GM06990 (cell line): ENCODE results near the gene NCKAP5L.
"Not testable (repeated sequence)": the region's sequence is repeated elsewhere in the genome, so short reads cannot be mapped to it uniquely, and the experiment has no call there.

Experiments used
- DNase-seq: peaks from one replicate; pipeline ENCODE4 v3.0.0-alpha.2; 2011; ENCODE audit not compliant: insufficient read length; ENCODE audit errors: extremely low read depth
- H3K27me3 ChIP-seq: replicated peaks from 2 replicates; pipeline ENCODE4 v1.6.0; 2011; ENCODE audit warnings: low read length; ENCODE audit not compliant: control insufficient read depth, insufficient read depth
- H3K36me3 ChIP-seq: 2 replicates; pipeline ENCODE4 v1.5.1; 2011; ENCODE audit warnings: low read length; ENCODE audit not compliant: control insufficient read depth, insufficient read depth
- H3K4me3 ChIP-seq: replicated peaks from 2 replicates; pipeline ENCODE4 v1.5.1; 2011; ENCODE audit warnings: low read depth, mild to moderate bottlenecking, control low read depth, low read length
- TF ChIP-seq, protein P1 (sequence below): IDR thresholded peaks from 2 replicates; pipeline ENCODE4 v1.5.1; 2011; ENCODE audit warnings: low read length, control low read depth, mild to moderate bottlenecking, inconsistent platforms; ENCODE audit not compliant: insufficient read depth, poor library complexity, severe bottlenecking

NCKAP5L gene

DNA sequence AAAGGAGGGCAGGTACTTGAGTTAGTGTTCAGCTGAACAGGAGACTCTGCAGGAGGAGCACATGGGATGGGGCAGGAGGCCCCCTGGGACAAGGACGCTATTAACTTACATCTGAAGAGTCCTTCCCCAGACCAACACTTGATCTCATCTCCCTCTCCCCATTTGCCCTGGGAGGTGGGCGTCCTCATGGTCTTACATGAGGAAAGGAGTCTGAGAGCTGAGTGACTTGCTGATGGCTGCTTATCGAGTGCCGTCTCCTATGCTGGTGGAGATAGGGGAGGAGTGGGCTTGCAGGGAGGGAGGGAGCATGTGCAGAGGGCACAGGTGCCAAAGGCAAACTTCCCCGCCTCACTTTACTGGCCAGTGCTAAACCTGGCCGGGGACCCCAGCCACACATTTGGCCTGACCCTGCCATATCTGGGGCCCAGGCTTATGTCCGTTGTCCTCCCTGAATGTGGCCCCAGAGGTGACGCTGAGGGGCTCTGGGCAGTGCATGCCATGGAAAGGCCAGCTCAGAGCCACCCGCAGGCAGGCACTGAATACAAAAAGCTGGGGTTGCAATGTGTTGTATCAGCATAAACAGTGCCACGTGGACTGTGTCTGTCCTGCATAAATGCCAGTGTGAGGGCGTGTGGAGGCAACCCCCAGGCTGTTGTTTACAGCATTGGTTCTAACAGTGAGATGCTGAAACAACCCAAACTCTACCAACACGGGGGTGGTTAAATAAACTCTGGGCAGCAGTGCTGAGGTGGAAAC, 46.1 kb upstream of the NCKAP5L start:
- TF ChIP-seq, protein P1, sequence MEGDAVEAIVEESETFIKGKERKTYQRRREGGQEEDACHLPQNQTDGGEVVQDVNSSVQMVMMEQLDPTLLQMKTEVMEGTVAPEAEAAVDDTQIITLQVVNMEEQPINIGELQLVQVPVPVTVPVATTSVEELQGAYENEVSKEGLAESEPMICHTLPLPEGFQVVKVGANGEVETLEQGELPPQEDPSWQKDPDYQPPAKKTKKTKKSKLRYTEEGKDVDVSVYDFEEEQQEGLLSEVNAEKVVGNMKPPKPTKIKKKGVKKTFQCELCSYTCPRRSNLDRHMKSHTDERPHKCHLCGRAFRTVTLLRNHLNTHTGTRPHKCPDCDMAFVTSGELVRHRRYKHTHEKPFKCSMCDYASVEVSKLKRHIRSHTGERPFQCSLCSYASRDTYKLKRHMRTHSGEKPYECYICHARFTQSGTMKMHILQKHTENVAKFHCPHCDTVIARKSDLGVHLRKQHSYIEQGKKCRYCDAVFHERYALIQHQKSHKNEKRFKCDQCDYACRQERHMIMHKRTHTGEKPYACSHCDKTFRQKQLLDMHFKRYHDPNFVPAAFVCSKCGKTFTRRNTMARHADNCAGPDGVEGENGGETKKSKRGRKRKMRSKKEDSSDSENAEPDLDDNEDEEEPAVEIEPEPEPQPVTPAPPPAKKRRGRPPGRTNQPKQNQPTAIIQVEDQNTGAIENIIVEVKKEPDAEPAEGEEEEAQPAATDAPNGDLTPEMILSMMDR = no peak
- DNase-seq = no peak

DNA sequence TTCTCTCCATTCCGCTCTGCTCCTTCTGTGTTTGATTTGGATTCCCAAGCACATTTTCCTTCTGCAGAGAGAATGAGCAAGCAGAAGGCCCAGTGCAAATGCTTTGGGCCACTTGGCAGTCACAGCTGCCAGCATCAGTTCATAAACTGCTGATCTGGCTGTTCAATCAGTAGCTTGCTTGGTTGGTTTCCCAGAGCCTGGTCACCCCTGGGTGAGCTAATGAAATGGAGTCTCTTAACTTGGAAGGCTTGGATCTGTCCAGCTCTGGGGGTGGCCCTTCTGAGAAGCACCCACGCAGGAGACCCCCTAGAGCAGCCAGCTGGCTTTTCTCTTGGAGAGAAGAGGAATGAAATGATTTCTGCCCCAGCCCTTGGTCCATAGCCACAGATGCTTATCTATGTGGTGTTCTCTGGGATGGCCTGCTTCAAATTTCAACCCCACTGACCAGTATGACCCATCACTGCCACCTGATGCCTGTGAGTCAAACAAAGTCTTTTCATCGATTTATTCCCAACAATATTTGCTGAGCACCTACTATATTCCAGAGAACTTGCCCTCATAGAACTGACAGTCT, 45.2 kb upstream of the NCKAP5L start:
- TF ChIP-seq, protein P1 = no peak
- H3K27me3 ChIP-seq = no peaks in the 10 kb centered on the region; the same call in 1 of the 2 replicates
- H3K36me3 ChIP-seq = no peaks in the 10 kb centered on the region
- H3K4me3 ChIP-seq = no peak overlapping the region
- no peak for DNase-seq

More for the DNA sequence above, 46.1 kb upstream of the NCKAP5L start:
- Histone ChIP-seq H3K27me3 (no peaks in the 10 kb centered on the region; the same call in 1 of the 2 replicates), H3K36me3 (no peaks in the 10 kb centered on the region), H3K4me3 (no peak overlapping the region)

DNA sequence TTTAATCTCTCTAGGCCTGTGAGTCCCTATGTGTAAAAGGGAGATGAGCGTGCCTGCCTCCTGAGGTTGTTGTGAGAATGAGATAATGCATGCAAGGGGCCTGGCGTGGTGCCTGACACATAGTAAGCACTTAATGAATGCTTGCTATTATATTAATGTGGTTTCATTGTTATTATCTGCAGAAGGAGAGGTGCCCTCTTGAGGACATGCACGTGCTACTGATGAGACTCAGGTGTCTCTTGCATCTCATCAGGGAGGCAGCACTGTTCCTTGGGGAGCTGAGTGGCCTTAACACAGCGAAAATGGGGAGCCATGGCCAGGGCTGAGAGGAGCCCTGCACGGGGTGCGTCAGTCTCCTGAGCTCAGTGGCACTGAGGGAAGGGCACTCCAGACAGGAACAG, 44.6 kb upstream of the NCKAP5L start:
- DNase-seq = no peak
- H3K36me3 ChIP-seq = no peaks in the 10 kb centered on the region
- H3K4me3 ChIP-seq = no peak overlapping the region
- TF ChIP-seq, protein P1 = no peak
- no peaks in the 10 kb centered on the region; the same call in 1 of the 2 replicates for H3K27me3 ChIP-seq

DNA sequence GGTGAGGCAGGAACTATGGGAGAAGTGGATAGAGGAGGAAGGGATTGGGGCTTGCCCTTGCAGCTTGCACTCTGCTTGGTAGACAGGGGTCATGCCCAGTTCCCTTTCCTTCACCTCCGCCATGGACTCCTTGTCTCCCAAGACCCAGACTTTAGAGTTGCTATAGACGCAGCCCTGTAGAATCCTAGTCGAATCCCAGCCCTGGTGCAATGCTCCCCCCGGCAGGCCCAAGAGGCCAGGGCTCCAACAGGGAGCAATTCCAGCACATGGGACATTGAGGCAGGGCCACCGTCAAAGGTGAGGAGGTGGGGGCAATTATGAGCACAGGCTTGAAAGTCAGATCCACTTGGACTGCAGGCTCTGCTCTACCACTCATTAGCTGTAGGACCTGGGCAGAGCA, 44.2 kb upstream of the NCKAP5L start:
- TF ChIP-seq, protein P1 = no peak
- no peak for DNase-seq
- no peaks in the 10 kb centered on the region for H3K36me3 ChIP-seq
- H3K4me3 ChIP-seq = no peak overlapping the region
- H3K27me3 ChIP-seq = no peaks in the 10 kb centered on the region; the same call in 1 of the 2 replicates

DNA sequence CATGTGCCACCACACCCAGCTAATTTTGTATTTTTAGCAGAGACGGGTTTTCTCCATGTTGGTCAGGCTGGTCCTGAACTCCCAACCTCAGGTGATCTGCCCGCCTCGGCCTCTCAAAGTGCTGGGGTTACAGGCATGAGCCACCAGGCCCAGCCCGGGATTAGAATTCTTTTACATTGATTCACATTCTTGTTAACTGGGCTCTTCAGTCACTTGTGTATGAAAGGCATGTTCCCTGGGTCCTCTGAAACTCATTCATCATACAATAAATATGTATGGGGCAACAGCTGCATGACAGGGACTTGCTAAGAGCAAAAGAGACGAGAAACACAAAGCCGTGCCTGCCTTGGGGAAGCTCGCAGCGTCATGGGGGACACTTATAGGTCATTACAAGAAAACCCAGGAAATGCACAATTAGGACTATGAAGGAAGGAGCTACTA, 43.6 kb upstream of the NCKAP5L start:
- H3K36me3 ChIP-seq, H3K27me3 ChIP-seq, H3K4me3 ChIP-seq, DNase-seq: not testable (repeated sequence)

DNA sequence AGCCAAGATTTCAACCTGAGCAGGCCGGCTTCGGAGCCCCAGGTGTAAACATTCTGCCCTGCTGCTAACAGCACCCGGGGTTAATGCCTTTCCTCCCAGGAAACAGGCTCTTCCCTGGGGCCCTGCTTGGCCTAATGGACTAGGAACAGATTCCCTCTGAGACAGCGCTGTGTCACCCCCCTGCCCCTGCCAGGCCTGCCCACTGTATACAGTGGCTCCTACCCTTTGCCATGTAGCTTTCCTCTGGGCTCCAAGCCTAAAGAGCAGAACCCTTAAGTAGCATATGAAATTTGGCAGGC, 43.0 kb upstream of the NCKAP5L start:
- no peaks in the 10 kb centered on the region for H3K36me3 ChIP-seq
- H3K4me3 ChIP-seq = no peak overlapping the region
- TF ChIP-seq, protein P1 = no peak
- no peak for DNase-seq
- H3K27me3 ChIP-seq = no peaks in the 10 kb centered on the region; the same call in 1 of the 2 replicates
